Panc1 (cell line): ENCODE measurements around the gene MACIR. TPM values are rescaled to one million over a fixed set of nuclear protein-coding genes. Genes with fewer than 3 reads are reported as not detected.

ENCODE experiments used
- ATAC-seq: fragments of 200-7000 bp; cut with Tn5 transposase; 2 replicates; pipeline ENCODE4 v1.9.1; 2020; ENCODE audit warnings: mild to moderate bottlenecking, moderate library complexity
- BruUV-seq: library from RNA; stranded (reverse); fragments of 400-500 nt; replicated peaks from 2 replicates; lab custom pipeline; 2021; lab: Mats Ljungman, UMichigan
- CTCF ChIA-PET: fragments of 300-600 bp; sonication (Branson Sonifier 250); formaldehyde crosslinking; loops from one replicate; lab custom pipeline; 2022; ENCODE audit warnings: antibody characterized with exemption; lab: Charles Lee
- POLR2A ChIA-PET: fragments of 300-600 bp; sonication (Branson Sonifier 250); formaldehyde crosslinking; loops from one replicate; lab custom pipeline; 2022; ENCODE audit warnings: antibody characterized with exemption; lab: Charles Lee
- DNase-seq: peaks from one replicate; pipeline ENCODE4 v3.0.0-alpha.2; 2010; ENCODE audit warnings: low read depth, low spot score
- H3K27ac ChIP-seq: 2 replicates; pipeline ENCODE4 v1.5.1; 2011; ENCODE audit warnings: mild to moderate bottlenecking, low read length, inconsistent platforms
- H3K27me3 ChIP-seq: fragments of 200-500 bp; sonication (Bioruptor generic); 2 replicates; pipeline ENCODE4 v1.6.0; 2014; ENCODE audit warnings: low read length, inconsistent platforms; ENCODE audit not compliant: control insufficient read depth, insufficient read depth
- H3K36me3 ChIP-seq: fragments of 200-500 bp; sonication (Bioruptor generic); 2 replicates; pipeline ENCODE4 v1.5.1; 2014; ENCODE audit warnings: inconsistent platforms, mild to moderate bottlenecking, low read length, moderate library complexity; ENCODE audit not compliant: control insufficient read depth, insufficient read depth
- H3K4me1 ChIP-seq: 2 replicates; pipeline ENCODE4 v1.5.1; 2011; ENCODE audit warnings: inconsistent platforms, mild to moderate bottlenecking, low read length, moderate library complexity; ENCODE audit not compliant: control insufficient read depth, insufficient read depth
- H3K4me3 ChIP-seq, 2 experiments: 2 replicates each; pipeline ENCODE4 v1.5.1; 2011 to 2012; ENCODE audit warnings: low read depth in 2 of 2, low read length in 2 of 2, mild to moderate bottlenecking in 2 of 2, inconsistent platforms in 1 of 2, moderate library complexity in 1 of 2
- H3K9me3 ChIP-seq: fragments of 200-500 bp; sonication (Bioruptor generic); 2 replicates; pipeline ENCODE4 v1.5.1; 2014; ENCODE audit warnings: low read depth, mild to moderate bottlenecking, inconsistent platforms, low read length, moderate library complexity; ENCODE audit not compliant: control insufficient read depth, insufficient read depth
- CTCF ChIP-seq: fragments of 450-650 bp; IDR thresholded peaks from 2 replicates; pipeline ENCODE4 v1.5.1; 2017; ENCODE audit warnings: mild to moderate bottlenecking
- POLR2AphosphoS5 ChIP-seq: IDR thresholded peaks from 2 replicates; pipeline ENCODE4 v1.6.1; 2012; ENCODE audit warnings: mild to moderate bottlenecking, low read depth, low read length, moderate library complexity
- REST ChIP-seq, 2 experiments: IDR thresholded peaks; 2 replicates each; pipeline ENCODE4 v1.6.1; 2011 to 2012; ENCODE audit warnings: low read depth in 2 of 2, control low read depth in 1 of 2, low read length in 1 of 2, mild to moderate bottlenecking in 1 of 2, moderate library complexity in 1 of 2; ENCODE audit not compliant: insufficient read depth in 1 of 2
- SIN3A ChIP-seq: IDR thresholded peaks from 2 replicates; pipeline ENCODE4 v1.6.1; 2012; ENCODE audit warnings: low read depth, mild to moderate bottlenecking, low read length, moderate library complexity, borderline replicate concordance; ENCODE audit not compliant: insufficient read depth
- TCF7L2 ChIP-seq: IDR thresholded peaks from 2 replicates; pipeline ENCODE4 v1.6.1; 2011; ENCODE audit warnings: mild to moderate bottlenecking, low read depth, low read length, inconsistent platforms
- in situ Hi-C: cut with HindIII; loops from 2 replicates; pipeline ENCODE4 v1.10.0; 2016; ENCODE audit warnings: low sequenced_read_pairs, low pct_unique_long_range_greater_than_20kb
- intact Hi-C: fragments of 100-400 bp; cut with micrococcal nuclease; formaldehyde crosslinking; loops from one replicate; pipeline ENCODE4 v1.10.0; 2022; ENCODE audit not compliant: unreplicated experiment
- total RNA-seq: library from RNA; stranded (reverse); gene quantifications from one replicate; pipeline ENCODE4 v1.2.1, GENCODE V29; 2021; ENCODE audit not compliant: unreplicated experiment

The MACIR gene
- total RNA-seq, 1 experiment from 2014 or later, result 11.0 TPM

- Histone ChIP-seq H3K4me3 (no peak overlapping the region), H3K27me3 (no peaks in the 10 kb centered on the region), H3K9me3 (no peaks in the 10 kb centered on the region), H3K36me3 (no peaks in the 10 kb centered on the region), H3K4me1 (no peaks in the 10 kb centered on the region), H3K27ac (no peak overlapping the region)
- intact Hi-C loops (no loop called here), in situ Hi-C loops (no loop called here)
- no TSS peak for BruUV-seq
- ChIA-PET CTCF (no interaction called here), POLR2A (no interaction called here)
- no peak for ATAC-seq
- no peak for DNase-seq
- TF ChIP-seq TCF7L2 (no peak), POLR2AphosphoS5 (no peak), CTCF (no peak), REST (IDR thresholded peaks at IDR 0.05; ENCODE audit: insufficient read depth in 1 of 2, low read depth in 2 of 2, low read length in 1 of 2) (no peak), SIN3A (no peak)
Observed at GRCh38 chr5:103308774-103309173, 50.2 kb downstream of the MACIR start.

GRCh38 chr5:103313056-103313455 lies 54.5 kb downstream of the MACIR start:
- ATAC-seq, result no peak
- no TSS peak for BruUV-seq
- POLR2A ChIA-PET, result no interaction called here

More at GRCh38 chr5:103313056-103313455, 54.5 kb downstream of the MACIR start:
- no peaks in the 10 kb centered on the region for H3K36me3 ChIP-seq
- in situ Hi-C loops (no loop called here), intact Hi-C loops (no loop called here)
- no peak for DNase-seq
- no peak overlapping the region for H3K4me3 ChIP-seq
- no peak for TF ChIP-seq SIN3A
- TF ChIP-seq CTCF, result no peak
- no peak for TF ChIP-seq TCF7L2
- no peak for TF ChIP-seq REST (IDR thresholded peaks at IDR 0.05; ENCODE audit: insufficient read depth in 1 of 2, low read depth in 2 of 2, low read length in 1 of 2)
- no peak for TF ChIP-seq POLR2AphosphoS5
- no peaks in the 10 kb centered on the region for H3K4me1 ChIP-seq
- H3K9me3 ChIP-seq, result no peaks in the 10 kb centered on the region
- H3K27ac ChIP-seq, result no peak overlapping the region
- CTCF ChIA-PET, result no interaction called here
- no peaks in the 10 kb centered on the region for H3K27me3 ChIP-seq
